OCI-LY7 (cell line): ENCODE results near the gene FRS2. TPM values are rescaled to one million over a fixed set of nuclear protein-coding genes. Genes with fewer than 3 reads are reported as not detected.

Experiments
- BruUV-seq: library from RNA; stranded (reverse); fragments of 400-500 nt; replicated peaks from 2 replicates; lab custom pipeline; 2021; lab: Mats Ljungman, UMichigan
- CTCF ChIA-PET: fragments of 300-600 bp; sonication (Branson Sonifier 250); formaldehyde crosslinking; loops from one replicate; lab custom pipeline; 2022; ENCODE audit warnings: antibody characterized with exemption; ENCODE audit not compliant: unreplicated experiment; lab: Charles Lee
- POLR2A ChIA-PET: fragments of 300-600 bp; sonication (Branson Sonifier 250); formaldehyde crosslinking; loops from one replicate; lab custom pipeline; 2022; ENCODE audit warnings: antibody characterized with exemption; lab: Charles Lee
- DNase-seq: peaks from one replicate; pipeline ENCODE4 v3.0.0-alpha.2; 2015; ENCODE audit warnings: low spot score
- H2AFZ ChIP-seq: fragments of 200-600 bp; sonication (generic), shearing (Covaris generic); 2 replicates; pipeline ENCODE4 v1.6.1; 2014; ENCODE audit warnings: mild to moderate bottlenecking, antibody characterized with exemption, low read length, moderate library complexity
- H3K27ac ChIP-seq: fragments of 200-600 bp; sonication (generic); 2 replicates; pipeline ENCODE4 v1.5.1; 2014; ENCODE audit warnings: mixed run types, low read depth, mild to moderate bottlenecking, moderate library complexity, low read length, inconsistent platforms; ENCODE audit not compliant: poor library complexity, severe bottlenecking
- H3K36me3 ChIP-seq: fragments of 200-600 bp; sonication (generic); 2 replicates; pipeline ENCODE4 v1.6.1; 2014; ENCODE audit warnings: mild to moderate bottlenecking, antibody characterized with exemption, low read length, moderate library complexity, mixed read lengths; ENCODE audit not compliant: insufficient read depth
- H3K4me1 ChIP-seq: fragments of 200-600 bp; sonication (generic); 2 replicates; pipeline ENCODE4 v1.5.1; 2014; ENCODE audit warnings: mild to moderate bottlenecking, low read length; ENCODE audit not compliant: insufficient read depth, poor library complexity, severe bottlenecking
- H3K4me2 ChIP-seq: fragments of 200-600 bp; sonication (generic); 2 replicates; pipeline ENCODE4 v1.6.1; 2014; ENCODE audit warnings: mild to moderate bottlenecking, low read length
- H3K4me3 ChIP-seq: fragments of 200-600 bp; sonication (generic); 2 replicates; pipeline ENCODE4 v1.5.1; 2014; ENCODE audit warnings: mild to moderate bottlenecking, low read depth, low read length; ENCODE audit not compliant: poor library complexity, severe bottlenecking
- H3K79me2 ChIP-seq: fragments of 200-600 bp; sonication (generic); 2 replicates; pipeline ENCODE4 v1.6.1; 2016; ENCODE audit warnings: low read depth, mild to moderate bottlenecking, low read length, moderate library complexity, mixed read lengths; ENCODE audit not compliant: insufficient read depth
- H3K9me2 ChIP-seq: fragments of 200-600 bp; sonication (generic); 2 replicates; pipeline ENCODE4 v1.6.1; 2016; ENCODE audit warnings: mild to moderate bottlenecking, low read length, mixed read lengths; ENCODE audit not compliant: insufficient read depth
- H3K9me3 ChIP-seq: fragments of 200-600 bp; sonication (generic); 2 replicates; pipeline ENCODE4 v1.6.1; 2014; ENCODE audit warnings: mild to moderate bottlenecking, mixed run types, low read length, mixed read lengths
- H4K20me1 ChIP-seq: fragments of 200-600 bp; sonication (generic); 2 replicates; pipeline ENCODE4 v1.6.1; 2014; ENCODE audit warnings: mild to moderate bottlenecking, antibody characterized with exemption, low read length, moderate library complexity, mixed read lengths; ENCODE audit not compliant: insufficient read depth
- CTCF ChIP-seq: fragments of 200-600 bp; sonication (generic); conservative IDR thresholded peaks from 2 replicates; pipeline ENCODE4 v1.5.1; 2014; ENCODE audit warnings: mild to moderate bottlenecking, antibody characterized with exemption, low read length, moderate library complexity, mixed read lengths
- EZH2phosphoT487 ChIP-seq: fragments of 200-600 bp; sonication (generic); IDR thresholded peaks from 2 replicates; pipeline ENCODE4 v1.6.1; 2018; ENCODE audit warnings: low read depth, borderline replicate concordance, mild to moderate bottlenecking, mixed run types, antibody characterized with exemption, low read length, moderate library complexity, mixed read lengths
- intact Hi-C: fragments of 100-400 bp; cut with micrococcal nuclease; formaldehyde crosslinking; loops from one replicate; pipeline ENCODE4 v1.10.0; 2022; ENCODE audit not compliant: unreplicated experiment
- total RNA-seq, 2 experiments: library from RNA; depleted of rRNA in 1 of 2; stranded (reverse); fragments of >200 nt in 1 of 2; shearing (Covaris generic) in 1 of 2; gene quantifications; 2 replicates each; pipeline ENCODE4 v1.2.3, GENCODE V29; 2014 to 2022

FRS2 gene
- total RNA-seq, 2 experiments from 2014 or later: 11.1 to 18.5 TPM

GRCh38 chr12:69620077-69620476, 149.9 kb downstream of the FRS2 start:
- no peak overlapping the region for H2AFZ ChIP-seq
- no peak overlapping the region for H3K4me3 ChIP-seq
- H3K79me2 ChIP-seq: no peaks in the 10 kb centered on the region
- H3K27ac ChIP-seq: no peak overlapping the region
- H3K36me3 ChIP-seq: no peaks in the 10 kb centered on the region
- ChIA-PET CTCF (no interaction called here), POLR2A (no interaction called here)
- no peaks in the 10 kb centered on the region for H3K9me3 ChIP-seq
- no peak overlapping the region for H3K4me2 ChIP-seq
- H3K9me2 ChIP-seq: no peaks in the 10 kb centered on the region
- H4K20me1 ChIP-seq: no peaks in the 10 kb centered on the region
- no peak for DNase-seq
- intact Hi-C loops: no loop called here
- TF ChIP-seq CTCF: no peak
- TF ChIP-seq EZH2phosphoT487: no peak
- no TSS peak for BruUV-seq
- no peaks in the 10 kb centered on the region for H3K4me1 ChIP-seq

GRCh38 chr12:69620921-69621320, 150.7 kb downstream of the FRS2 start:
- H2AFZ ChIP-seq: no peak overlapping the region
- H3K4me3 ChIP-seq: no peak overlapping the region
- no peak for TF ChIP-seq CTCF
- no peak for TF ChIP-seq EZH2phosphoT487
- no peaks in the 10 kb centered on the region for H3K9me2 ChIP-seq
- H4K20me1 ChIP-seq: no peaks in the 10 kb centered on the region
- ChIA-PET CTCF (no interaction called here), POLR2A (no interaction called here)
- H3K9me3 ChIP-seq: no peaks in the 10 kb centered on the region
- BruUV-seq: no TSS peak
- H3K36me3 ChIP-seq: no peaks in the 10 kb centered on the region
- H3K27ac ChIP-seq: no peak overlapping the region
- no peaks in the 10 kb centered on the region for H3K79me2 ChIP-seq
- DNase-seq: no peak
- H3K4me1 ChIP-seq: no peaks in the 10 kb centered on the region
- H3K4me2 ChIP-seq: no peak overlapping the region
- intact Hi-C loops: no loop called here

GRCh38 chr12:69621551-69621950, 151.4 kb downstream of the FRS2 start:
- BruUV-seq: no TSS peak
- Histone ChIP-seq H3K9me2 (no peaks in the 10 kb centered on the region), H4K20me1 (no peaks in the 10 kb centered on the region), H3K9me3 (no peaks in the 10 kb centered on the region), H3K36me3 (no peaks in the 10 kb centered on the region), H2AFZ (no peak overlapping the region), H3K4me3 (no peak overlapping the region), H3K27ac (no peak overlapping the region), H3K4me2 (no peak overlapping the region), H3K4me1 (no peaks in the 10 kb centered on the region), H3K79me2 (no peaks in the 10 kb centered on the region)
- CTCF ChIA-PET: no interaction called here
- POLR2A ChIA-PET: interaction anchor here (0.7 kb wide), 1 partner anchor 603 kb away, joined by 3 read pairs; no protein-coding TSS in a partner anchor
- TF ChIP-seq CTCF (no peak), EZH2phosphoT487 (no peak)
- intact Hi-C loops: no loop called here
- DNase-seq: no peak
